IPS-15b (cell line): ENCODE results near the gene HIPK2.
"Not testable (repeated sequence)": the region's sequence is repeated elsewhere in the genome, so short reads cannot be mapped to it uniquely, and the experiment has no call there.

Experiments used
- H3K27me3 ChIP-seq: one replicate; pipeline ENCODE4 v1.6.1; 2013; ENCODE audit warnings: low read length; ENCODE audit not compliant: control insufficient read depth, insufficient read depth
- H3K36me3 ChIP-seq: one replicate; pipeline ENCODE4 v1.6.1; 2013; ENCODE audit warnings: low read length; ENCODE audit not compliant: control insufficient read depth, insufficient read depth
- H3K4me1 ChIP-seq: one replicate; pipeline ENCODE4 v1.6.1; 2013; ENCODE audit warnings: mild to moderate bottlenecking, low read length; ENCODE audit not compliant: control insufficient read depth, insufficient read depth
- H3K4me3 ChIP-seq: one replicate; pipeline ENCODE4 v1.5.1; 2013; ENCODE audit warnings: low read depth, low read length
- H3K9ac ChIP-seq: one replicate; pipeline ENCODE4 v1.6.1; 2013; ENCODE audit warnings: low read depth, mild to moderate bottlenecking, low read length
- H3K9me3 ChIP-seq: one replicate; pipeline ENCODE4 v1.6.1; 2013; ENCODE audit warnings: mild to moderate bottlenecking, low read length; ENCODE audit not compliant: control insufficient read depth, insufficient read depth

HIPK2 gene

GRCh38 chr7:139670662-139671061, 107.1 kb downstream of the HIPK2 start:
- not testable (repeated sequence) for H3K27me3 ChIP-seq, H3K9ac ChIP-seq, H3K9me3 ChIP-seq, H3K36me3 ChIP-seq, H3K4me1 ChIP-seq, H3K4me3 ChIP-seq

GRCh38 chr7:139669106-139670061, 108.4 kb downstream of the HIPK2 start:
- Histone ChIP-seq H3K9ac (no peak overlapping the region), H3K36me3 (no peaks in the 10 kb centered on the region)

GRCh38 chr7:139667377-139667776, 110.4 kb downstream of the HIPK2 start:
- H3K4me1 ChIP-seq, result no peaks in the 10 kb centered on the region
- no peaks in the 10 kb centered on the region for H3K36me3 ChIP-seq
- no peak overlapping the region for H3K4me3 ChIP-seq
- no peak overlapping the region for H3K9ac ChIP-seq
- no peaks in the 10 kb centered on the region for H3K27me3 ChIP-seq
- no peaks in the 10 kb centered on the region for H3K9me3 ChIP-seq

More at GRCh38 chr7:139669106-139670061, 108.4 kb downstream of the HIPK2 start:
- Histone ChIP-seq H3K9me3 (no peaks in the 10 kb centered on the region), H3K4me1 (peaks cover 4% of the 10 kb centered on the region), H3K4me3 (no peak overlapping the region), H3K27me3 (no peaks in the 10 kb centered on the region)

GRCh38 chr7:139666501-139666900, 111.3 kb downstream of the HIPK2 start:
- H3K27me3 ChIP-seq, result no peaks in the 10 kb centered on the region
- H3K36me3 ChIP-seq, result no peaks in the 10 kb centered on the region
- H3K4me1 ChIP-seq, result no peaks in the 10 kb centered on the region
- no peak overlapping the region for H3K4me3 ChIP-seq
- H3K9me3 ChIP-seq, result no peaks in the 10 kb centered on the region
- no peak overlapping the region for H3K9ac ChIP-seq

GRCh38 chr7:139664434-139664833, 113.4 kb downstream of the HIPK2 start:
- H3K9me3 ChIP-seq, result no peaks in the 10 kb centered on the region
- H3K4me1 ChIP-seq, result peaks cover 8% of the 10 kb centered on the region
- no peaks in the 10 kb centered on the region for H3K27me3 ChIP-seq
- H3K36me3 ChIP-seq, result no peaks in the 10 kb centered on the region
- H3K9ac ChIP-seq, result no peak overlapping the region
- H3K4me3 ChIP-seq, result no peak overlapping the region

- no peak overlapping the region for H3K9ac ChIP-seq
- H3K36me3 ChIP-seq, result no peaks in the 10 kb centered on the region
- H3K9me3 ChIP-seq, result no peaks in the 10 kb centered on the region
- no peak overlapping the region for H3K4me3 ChIP-seq
- H3K4me1 ChIP-seq, result peaks cover 10% of the 10 kb centered on the region
- no peaks in the 10 kb centered on the region for H3K27me3 ChIP-seq
These were observed 114.1 kb downstream of the HIPK2 start for GRCh38 chr7:139663608-139664177.

- Histone ChIP-seq H3K9ac (no peak overlapping the region), H3K4me1 (peaks cover 13% of the 10 kb centered on the region), H3K4me3 (no peak overlapping the region), H3K36me3 (no peaks in the 10 kb centered on the region), H3K27me3 (no peaks in the 10 kb centered on the region), H3K9me3 (no peaks in the 10 kb centered on the region)
These were observed 115.9 kb downstream of the HIPK2 start for GRCh38 chr7:139661903-139662302.

- H3K36me3 ChIP-seq, result no peaks in the 10 kb centered on the region
- no peaks in the 10 kb centered on the region for H3K27me3 ChIP-seq
- no peaks in the 10 kb centered on the region for H3K9me3 ChIP-seq
- H3K4me1 ChIP-seq, result peaks cover 13% of the 10 kb centered on the region
- H3K4me3 ChIP-seq, result no peak overlapping the region
- no peak overlapping the region for H3K9ac ChIP-seq
These were observed 116.8 kb downstream of the HIPK2 start for GRCh38 chr7:139661043-139661440.

- H3K9ac ChIP-seq, result no peak overlapping the region
These were observed 117.3 kb downstream of the HIPK2 start for GRCh38 chr7:139660317-139661042.

GRCh38 chr7:139659922-139660316, 117.9 kb downstream of the HIPK2 start:
- Histone ChIP-seq H3K9me3 (no peaks in the 10 kb centered on the region), H3K4me1 (peaks cover 13% of the 10 kb centered on the region), H3K36me3 (no peaks in the 10 kb centered on the region), H3K27me3 (no peaks in the 10 kb centered on the region), H3K9ac (no peak overlapping the region), H3K4me3 (no peak overlapping the region)

More at GRCh38 chr7:139660317-139661042, 117.3 kb downstream of the HIPK2 start:
- H3K4me3 ChIP-seq, result no peak overlapping the region
- peaks cover 13% of the 10 kb centered on the region for H3K4me1 ChIP-seq
- no peaks in the 10 kb centered on the region for H3K36me3 ChIP-seq
- no peaks in the 10 kb centered on the region for H3K27me3 ChIP-seq
- no peaks in the 10 kb centered on the region for H3K9me3 ChIP-seq

- H3K4me3 ChIP-seq, result no peak overlapping the region
- H3K36me3 ChIP-seq, result no peaks in the 10 kb centered on the region
- peaks cover 13% of the 10 kb centered on the region for H3K4me1 ChIP-seq
- no peaks in the 10 kb centered on the region for H3K27me3 ChIP-seq
- no peaks in the 10 kb centered on the region for H3K9me3 ChIP-seq
- H3K9ac ChIP-seq, result no peak overlapping the region
These were observed 118.7 kb downstream of the HIPK2 start for GRCh38 chr7:139658908-139659675.
